H9 (cell line): ENCODE results near the gene GJB4. TPM values are rescaled to one million over a fixed set of nuclear protein-coding genes. Genes with fewer than 3 reads are reported as not detected.

Source experiments
- DNase-seq: peaks from one replicate; pipeline ENCODE4 v3.0.0-alpha.2; 2017
- H2AFZ ChIP-seq: one replicate; pipeline ENCODE4 v1.6.1; 2013; ENCODE audit warnings: mild to moderate bottlenecking, low read length, control low read depth, moderate library complexity
- H2AK5ac ChIP-seq: 2 replicates; pipeline ENCODE4 v1.6.1; 2013; ENCODE audit warnings: low read length, control low read depth, mixed read lengths; ENCODE audit not compliant: insufficient read length
- H2BK120ac ChIP-seq: one replicate; pipeline ENCODE4 v1.6.1; 2013; ENCODE audit warnings: low read depth, mild to moderate bottlenecking, low read length, control low read depth, inconsistent platforms; ENCODE audit not compliant: poor library complexity, severe bottlenecking
- H2BK12ac ChIP-seq: 2 replicates; pipeline ENCODE4 v1.6.1; 2013; ENCODE audit warnings: low read length, control low read depth, mixed read lengths, low read depth; ENCODE audit not compliant: insufficient read length
- H2BK15ac ChIP-seq: 2 replicates; pipeline ENCODE4 v1.6.1; 2013; ENCODE audit warnings: low read depth, low read length, control low read depth
- H2BK20ac ChIP-seq: one replicate; pipeline ENCODE4 v1.6.1; 2013; ENCODE audit warnings: low read depth, mild to moderate bottlenecking, low read length, control low read depth, inconsistent platforms; ENCODE audit not compliant: poor library complexity, severe bottlenecking
- H2BK5ac ChIP-seq: 2 replicates; pipeline ENCODE4 v1.6.1; 2013; ENCODE audit warnings: low read length, control low read depth, mixed read lengths; ENCODE audit not compliant: insufficient read length
- H3K14ac ChIP-seq: 2 replicates; pipeline ENCODE4 v1.6.1; 2013; ENCODE audit warnings: low read length, control low read depth; ENCODE audit not compliant: insufficient read depth
- H3K18ac ChIP-seq: 2 replicates; pipeline ENCODE4 v1.6.1; 2013; ENCODE audit warnings: low read depth, mild to moderate bottlenecking, mixed read lengths, low read length, control low read depth; ENCODE audit not compliant: insufficient read length
- H3K23ac ChIP-seq: 2 replicates; pipeline ENCODE4 v1.6.1; 2013; ENCODE audit warnings: low read length, control low read depth, mixed read lengths, low read depth; ENCODE audit not compliant: insufficient read length
- H3K23me2 ChIP-seq: 2 replicates; pipeline ENCODE4 v1.6.1; 2013; ENCODE audit warnings: low read depth, mild to moderate bottlenecking, mixed read lengths, low read length, control low read depth; ENCODE audit not compliant: insufficient read length, poor library complexity, severe bottlenecking
- H3K27ac ChIP-seq: 2 replicates; pipeline ENCODE4 v1.5.1; 2013; ENCODE audit warnings: low read length, control low read depth, mixed read lengths, low read depth; ENCODE audit not compliant: insufficient read length
- H3K27me3 ChIP-seq: 2 replicates; pipeline ENCODE4 v1.6.1; 2013; ENCODE audit warnings: low read length, control low read depth, inconsistent platforms; ENCODE audit not compliant: insufficient read depth
- H3K4ac ChIP-seq: 2 replicates; pipeline ENCODE4 v1.6.1; 2013; ENCODE audit warnings: low read depth, mild to moderate bottlenecking, control low read depth, inconsistent platforms, low read length, moderate library complexity
- H3K4me1 ChIP-seq: 2 replicates; pipeline ENCODE4 v1.6.1; 2013; ENCODE audit warnings: low read length, control low read depth, inconsistent platforms; ENCODE audit not compliant: insufficient read depth
- H3K4me2 ChIP-seq: 2 replicates; pipeline ENCODE4 v1.6.1; 2013; ENCODE audit warnings: low read length, control low read depth, mixed read lengths; ENCODE audit not compliant: insufficient read length, insufficient read depth
- H3K56ac ChIP-seq: 2 replicates; pipeline ENCODE4 v1.6.1; 2013; ENCODE audit warnings: low read depth, mild to moderate bottlenecking, mixed read lengths, low read length, control low read depth; ENCODE audit not compliant: insufficient read length
- H3K79me1 ChIP-seq: 2 replicates; pipeline ENCODE4 v1.6.1; 2013; ENCODE audit warnings: low read depth, mild to moderate bottlenecking, moderate library complexity, low read length, control low read depth, inconsistent platforms; ENCODE audit not compliant: insufficient read depth, poor library complexity, severe bottlenecking
- H3K79me2 ChIP-seq: 2 replicates; pipeline ENCODE4 v1.6.1; 2013; ENCODE audit warnings: low read length, control low read depth, inconsistent platforms; ENCODE audit not compliant: insufficient read depth
- H3K9ac ChIP-seq: 2 replicates; pipeline ENCODE4 v1.6.1; 2013; ENCODE audit warnings: low read length, control low read depth, mixed read lengths; ENCODE audit not compliant: insufficient read length; ENCODE audit errors: extremely low read depth
- H3K9me3 ChIP-seq: one replicate; pipeline ENCODE4 v1.6.1; 2013; ENCODE audit warnings: low read depth, low read length, inconsistent platforms; ENCODE audit not compliant: control insufficient read depth
- H3T11ph ChIP-seq: one replicate; pipeline ENCODE4 v1.6.1; 2013; ENCODE audit warnings: mild to moderate bottlenecking, low read length, control low read depth, inconsistent platforms
- H4K20me1 ChIP-seq: one replicate; pipeline ENCODE4 v1.6.1; 2013; ENCODE audit not compliant: control insufficient read depth, insufficient read length, insufficient read depth
- H4K5ac ChIP-seq: 2 replicates; pipeline ENCODE4 v1.6.1; 2013; ENCODE audit warnings: low read depth, mild to moderate bottlenecking, mixed read lengths, low read length, control low read depth; ENCODE audit not compliant: insufficient read length
- H4K8ac ChIP-seq: replicated peaks from 2 replicates; pipeline ENCODE4 v1.6.1; 2013; ENCODE audit warnings: low read length, control low read depth, mixed read lengths, low read depth; ENCODE audit not compliant: insufficient read length
- H4K91ac ChIP-seq: 2 replicates; pipeline ENCODE4 v1.6.1; 2013; ENCODE audit warnings: low read depth, mild to moderate bottlenecking, moderate library complexity, mixed read lengths, low read length, control low read depth; ENCODE audit not compliant: insufficient read length
- H3K27ac Mint-ChIP-seq, 3 experiments: 2 replicates in 2 of 3; 3 replicates in 1 of 3; pipeline ENCODE4 v1.8.0; 2020 to 2021; ENCODE audit warnings: mixed read lengths in 3 of 3, mild to moderate bottlenecking in 1 of 3, moderate library complexity in 1 of 3
- H3K27me3 Mint-ChIP-seq: 2 replicates; pipeline ENCODE4 v1.8.0; 2021; ENCODE audit warnings: low read depth, mild to moderate bottlenecking, moderate library complexity, mixed read lengths
- H3K36me3 Mint-ChIP-seq, 3 experiments: 2 replicates in 2 of 3; 3 replicates in 1 of 3; pipeline ENCODE4 v1.8.0; 2020 to 2021; ENCODE audit warnings: low read depth in 3 of 3, mixed read lengths in 3 of 3; ENCODE audit not compliant: insufficient read depth in 1 of 3
- H3K4me1 Mint-ChIP-seq, 2 experiments: 2 replicates each; pipeline ENCODE4 v1.8.0; 2020; ENCODE audit warnings: mixed read lengths in 2 of 2
- H3K4me3 Mint-ChIP-seq, 2 experiments: 2 replicates in 1 of 2; 3 replicates in 1 of 2; pipeline ENCODE4 v1.8.0; 2020 to 2021; ENCODE audit warnings: mild to moderate bottlenecking in 2 of 2, mixed read lengths in 2 of 2, moderate library complexity in 1 of 2
- H3K9me3 Mint-ChIP-seq, 2 experiments: 2 replicates in 1 of 2; 3 replicates in 1 of 2; pipeline ENCODE4 v1.8.0; 2020; ENCODE audit warnings: mild to moderate bottlenecking in 2 of 2, mixed read lengths in 2 of 2, moderate library complexity in 1 of 2
- CTCF ChIP-seq: fragments of 200-600 bp; sonication (generic); conservative IDR thresholded peaks from 3 replicates; pipeline ENCODE4 v1.8.0; 2021; ENCODE audit warnings: antibody characterized with exemption, mild to moderate bottlenecking
- WGBS: extraction: QIAGEN DNeasy Blood & Tissue Kit; methylation state at CpG from one replicate; pipeline ENCODE4 v1.1.7; 2013; ENCODE audit warnings: missing lambda C conversion rate, low lambda C conversion rate, mixed read lengths; ENCODE audit not compliant: insufficient read length; ENCODE audit errors: extremely low coverage; 5-methylcytosine and 5-hydroxymethylcytosine counted together
- total RNA-seq: library from RNA; stranded (reverse); gene quantifications from 2 replicates; pipeline ENCODE4 v1.2.1, GENCODE V29; 2021

GJB4 gene
- total RNA-seq, 1 experiment from 2014 or later, result not detected

GRCh38 chr1:34715139-34715538 lies 44.4 kb upstream of the GJB4 start:
- no CpG with 5 or more reads among the region's 3 CpGs for WGBS
- H2BK12ac ChIP-seq, result no peak overlapping the region
- no peak overlapping the region for H2BK20ac ChIP-seq
- no peak for DNase-seq
- H3K9ac ChIP-seq, result no peak overlapping the region
- H3K18ac ChIP-seq, result no peak overlapping the region
- no peak overlapping the region for H4K5ac ChIP-seq
- no peak overlapping the region for H3K4me2 ChIP-seq
- no peaks in the 10 kb centered on the region for H3K4me1 ChIP-seq
- no peak overlapping the region for H2BK15ac ChIP-seq
- no peaks in the 10 kb centered on the region for H4K20me1 ChIP-seq
- H3K23me2 ChIP-seq, result no peaks in the 10 kb centered on the region
- no peaks in the 10 kb centered on the region for H3K79me1 ChIP-seq
- H2AFZ ChIP-seq, result no peak overlapping the region
- no peak overlapping the region for H2BK5ac ChIP-seq
- H3K27ac Mint-ChIP-seq, result no peak overlapping the region; a peak in 1 of 7 replicates
- no peak overlapping the region for H2BK120ac ChIP-seq
- H3K9me3 ChIP-seq, result no peaks in the 10 kb centered on the region
- H3K27me3 Mint-ChIP-seq, result peaks cover 20% of the 10 kb centered on the region
- H3K27me3 ChIP-seq, result no peaks in the 10 kb centered on the region
- H3K4ac ChIP-seq, result no peak overlapping the region
- no peaks in the 10 kb centered on the region; a peak in 1 of 5 replicates for H3K9me3 Mint-ChIP-seq
- H3K36me3 Mint-ChIP-seq, result no peaks in the 10 kb centered on the region; a peak in 1 of 7 replicates
- H3K14ac ChIP-seq, result no peak overlapping the region
- no peak overlapping the region for H4K91ac ChIP-seq
- H3K79me2 ChIP-seq, result no peaks in the 10 kb centered on the region
- H4K8ac ChIP-seq, result no peak overlapping the region
- no peak overlapping the region for H2AK5ac ChIP-seq
- H3K4me3 Mint-ChIP-seq, result no peak overlapping the region
- no peak overlapping the region for H3K27ac ChIP-seq
- H3K23ac ChIP-seq, result no peak overlapping the region
- peaks cover 0 to 3% of the 10 kb centered on the region in 2 experiments; a peak in 1 of 4 replicates for H3K4me1 Mint-ChIP-seq
- no peak for TF ChIP-seq CTCF
- no peak overlapping the region for H3T11ph ChIP-seq
- H3K56ac ChIP-seq, result no peak overlapping the region
